Measurements from ENCODE around the gene SPPL3.
"Not testable (repeated sequence)": the region's sequence is repeated elsewhere in the genome, so short reads cannot be mapped to it uniquely, and the experiment has no call there.

The SPPL3 gene

GRCh38 chr12:120740871-120741270 lies 163.3 kb downstream of the SPPL3 start:
- DNase-seq, result no peak
- in situ Hi-C loops (cut with MboI; ENCODE audit: low pct_unique_long_range_greater_than_20kb, low sequenced_read_pairs), result no loop called here

GRCh38 chr12:120739821-120740613 lies 164.1 kb downstream of the SPPL3 start:
- no peak for DNase-seq
- in situ Hi-C loops (cut with MboI; ENCODE audit: low pct_unique_long_range_greater_than_20kb, low sequenced_read_pairs), result no loop called here

- no peak for DNase-seq
- in situ Hi-C loops (cut with MboI; ENCODE audit: low pct_unique_long_range_greater_than_20kb, low sequenced_read_pairs), result no loop called here
Observed at GRCh38 chr12:120739031-120739762, 165.0 kb downstream of the SPPL3 start.

- in situ Hi-C loops (cut with MboI; ENCODE audit: low pct_unique_long_range_greater_than_20kb, low sequenced_read_pairs), result no loop called here
- DNase-seq, result no peak
Observed at GRCh38 chr12:120738252-120739030, 165.7 kb downstream of the SPPL3 start.

GRCh38 chr12:120737557-120738251 lies 166.5 kb downstream of the SPPL3 start:
- in situ Hi-C loops (cut with MboI; ENCODE audit: low pct_unique_long_range_greater_than_20kb, low sequenced_read_pairs), result no loop called here
- DNase-seq, result no peak

- in situ Hi-C loops (cut with MboI; ENCODE audit: low pct_unique_long_range_greater_than_20kb, low sequenced_read_pairs), result no loop called here
- DNase-seq, result no peak
Observed at GRCh38 chr12:120736404-120737331, 167.5 kb downstream of the SPPL3 start.

GRCh38 chr12:120735181-120735580 lies 169.0 kb downstream of the SPPL3 start:
- no peak for DNase-seq
- in situ Hi-C loops (cut with MboI; ENCODE audit: low pct_unique_long_range_greater_than_20kb, low sequenced_read_pairs), result no loop called here

- in situ Hi-C loops (cut with MboI; ENCODE audit: low pct_unique_long_range_greater_than_20kb, low sequenced_read_pairs), result no loop called here
- DNase-seq, result no peak
Observed at GRCh38 chr12:120734210-120734609, 169.9 kb downstream of the SPPL3 start.

GRCh38 chr12:120733574-120733973 lies 170.6 kb downstream of the SPPL3 start:
- in situ Hi-C loops (cut with MboI; ENCODE audit: low pct_unique_long_range_greater_than_20kb, low sequenced_read_pairs), result no loop called here
- DNase-seq, result no peak

- in situ Hi-C loops (cut with MboI; ENCODE audit: low pct_unique_long_range_greater_than_20kb, low sequenced_read_pairs), result not testable (repeated sequence)
Observed at GRCh38 chr12:120732198-120732597, 172.0 kb downstream of the SPPL3 start.

GRCh38 chr12:120726961-120727360 lies 177.2 kb downstream of the SPPL3 start:
- in situ Hi-C loops (cut with MboI; ENCODE audit: low pct_unique_long_range_greater_than_20kb, low sequenced_read_pairs), result no loop called here
- DNase-seq, result no peak

More at GRCh38 chr12:120732198-120732597, 172.0 kb downstream of the SPPL3 start:
- DNase-seq, result not testable (repeated sequence)

GRCh38 chr12:120726510-120726793 lies 177.7 kb downstream of the SPPL3 start:
- no peak for DNase-seq
- in situ Hi-C loops (cut with MboI; ENCODE audit: low pct_unique_long_range_greater_than_20kb, low sequenced_read_pairs), result no loop called here

GRCh38 chr12:120725659-120726509 lies 178.3 kb downstream of the SPPL3 start, which contains the start of gene ACADS:
ACADS (plus strand) TSS chr12:120725826; CDS start chr12:120725886, 60 bp downstream.
- in situ Hi-C loops (cut with MboI; ENCODE audit: low pct_unique_long_range_greater_than_20kb, low sequenced_read_pairs), result no loop called here
- DNase-seq, result peak; percentile 85

- DNase-seq, result no peak
Observed at GRCh38 chr12:120725151-120725658, 179.0 kb downstream of the SPPL3 start.

GRCh38 chr12:120724720-120725119 lies 179.4 kb downstream of the SPPL3 start:
- in situ Hi-C loops (cut with MboI; ENCODE audit: low pct_unique_long_range_greater_than_20kb, low sequenced_read_pairs), result no loop called here
- no peak for DNase-seq

More at GRCh38 chr12:120725151-120725658, 179.0 kb downstream of the SPPL3 start:
- in situ Hi-C loops (cut with MboI; ENCODE audit: low pct_unique_long_range_greater_than_20kb, low sequenced_read_pairs), result no loop called here

- DNase-seq, result no peak
- in situ Hi-C loops (cut with MboI; ENCODE audit: low pct_unique_long_range_greater_than_20kb, low sequenced_read_pairs), result no loop called here
Observed at GRCh38 chr12:120722784-120723183, 181.4 kb downstream of the SPPL3 start.

GRCh38 chr12:120721866-120722265 lies 182.3 kb downstream of the SPPL3 start:
- DNase-seq, result no peak
- in situ Hi-C loops (cut with MboI; ENCODE audit: low pct_unique_long_range_greater_than_20kb, low sequenced_read_pairs), result no loop called here
